Endothelial cell of umbilical vein (primary cell): Measurements from ENCODE around the gene CCDC54.

ENCODE experiments used
- CTCF ChIP-seq, 2 donors: IDR thresholded peaks; 1 replicate in 1 of 2; 2 replicates in 1 of 2; pipeline ENCODE4 v1.5.1; 2011; ENCODE audit warnings: low read length in 2 of 2, mild to moderate bottlenecking in 2 of 2, moderate library complexity in 2 of 2, control low read depth in 1 of 2, inconsistent platforms in 1 of 2, low read depth in 1 of 2; ENCODE audit not compliant: insufficient read depth in 1 of 2; ENCODE audit errors: extremely low read depth in 1 of 2
- EZH2 ChIP-seq: IDR thresholded peaks from 2 replicates; pipeline ENCODE4 v1.6.1; 2012; ENCODE audit warnings: borderline replicate concordance, low read depth, mild to moderate bottlenecking, moderate library complexity, low read length, inconsistent platforms; ENCODE audit not compliant: severe bottlenecking
- GATA2 ChIP-seq: IDR thresholded peaks from 2 replicates; pipeline ENCODE4 v1.7.0; 2011; ENCODE audit warnings: low read depth, mild to moderate bottlenecking, moderate library complexity, mixed read lengths, low read length; ENCODE audit not compliant: insufficient read length, insufficient read depth
- MYC ChIP-seq: IDR thresholded peaks from one replicate; pipeline ENCODE4 v1.6.1; 2011; ENCODE audit warnings: mild to moderate bottlenecking, low read depth, low read length
- POLR2AphosphoS5 ChIP-seq: IDR thresholded peaks from 2 replicates; pipeline ENCODE4 v1.6.1; 2012; ENCODE audit warnings: low read depth, mild to moderate bottlenecking, control low read depth, low read length, moderate library complexity; ENCODE audit not compliant: insufficient read depth

- TF ChIP-seq POLR2AphosphoS5 = no peak
- no peak for TF ChIP-seq CTCF (IDR thresholded peaks at IDR 0.05; ENCODE audit: extremely low read depth in 1 of 2, insufficient read depth in 1 of 2, low read depth in 1 of 2, low read length in 2 of 2)
- no peak for TF ChIP-seq MYC
- TF ChIP-seq EZH2 = no peak
- TF ChIP-seq GATA2 = no peak
Measured at GRCh38 chr3:107372506-107372905, 4.7 kb upstream of the CCDC54 start.
